NCI-H460 (cell line): ENCODE results near the gene EPS15. TPM values are rescaled to one million over a fixed set of nuclear protein-coding genes. Genes with fewer than 3 reads are reported as not detected.
"Not testable (repeated sequence)": the region's sequence is repeated elsewhere in the genome, so short reads cannot be mapped to it uniquely, and the experiment has no call there.

Experiments used
- DNase-seq: peaks from one replicate; pipeline ENCODE4 v3.0.0-alpha.2; 2016; ENCODE audit warnings: low read depth; ENCODE audit errors: extremely low read depth
- total RNA-seq: library from RNA; depleted of rRNA; stranded (reverse); fragments of >200 nt; shearing (Covaris generic); gene quantifications from 2 replicates; pipeline ENCODE4 v1.2.3, GENCODE V29; 2014

The EPS15 gene
- total RNA-seq, 1 experiment from 2014 or later = 21.3 TPM

- not testable (repeated sequence) for DNase-seq
These were observed 194.1 kb downstream of the EPS15 start for GRCh38 chr1:51325011-51325385.

- no peak for DNase-seq
These were observed 194.6 kb downstream of the EPS15 start for GRCh38 chr1:51324251-51325010.

DNA sequence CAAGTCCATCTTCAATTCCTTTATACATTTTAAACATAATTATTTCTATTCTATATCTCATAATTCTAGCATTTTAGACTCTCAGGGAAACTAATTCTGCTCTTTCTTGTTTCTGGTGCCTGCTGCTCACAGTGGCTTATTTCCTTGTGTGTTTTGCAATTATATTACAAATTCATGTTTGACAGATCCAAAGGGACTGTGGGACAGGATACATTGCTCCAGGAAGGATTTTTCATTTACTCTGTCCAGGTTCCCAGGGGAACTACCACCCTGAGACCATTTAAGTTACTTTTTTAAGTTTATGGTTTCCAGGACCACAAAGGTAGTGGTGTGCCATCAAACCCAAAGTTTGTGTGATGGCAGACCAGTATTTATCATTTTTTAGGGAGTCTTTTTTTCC is 195.3 kb downstream of the EPS15 start:
- no peak for DNase-seq

DNA sequence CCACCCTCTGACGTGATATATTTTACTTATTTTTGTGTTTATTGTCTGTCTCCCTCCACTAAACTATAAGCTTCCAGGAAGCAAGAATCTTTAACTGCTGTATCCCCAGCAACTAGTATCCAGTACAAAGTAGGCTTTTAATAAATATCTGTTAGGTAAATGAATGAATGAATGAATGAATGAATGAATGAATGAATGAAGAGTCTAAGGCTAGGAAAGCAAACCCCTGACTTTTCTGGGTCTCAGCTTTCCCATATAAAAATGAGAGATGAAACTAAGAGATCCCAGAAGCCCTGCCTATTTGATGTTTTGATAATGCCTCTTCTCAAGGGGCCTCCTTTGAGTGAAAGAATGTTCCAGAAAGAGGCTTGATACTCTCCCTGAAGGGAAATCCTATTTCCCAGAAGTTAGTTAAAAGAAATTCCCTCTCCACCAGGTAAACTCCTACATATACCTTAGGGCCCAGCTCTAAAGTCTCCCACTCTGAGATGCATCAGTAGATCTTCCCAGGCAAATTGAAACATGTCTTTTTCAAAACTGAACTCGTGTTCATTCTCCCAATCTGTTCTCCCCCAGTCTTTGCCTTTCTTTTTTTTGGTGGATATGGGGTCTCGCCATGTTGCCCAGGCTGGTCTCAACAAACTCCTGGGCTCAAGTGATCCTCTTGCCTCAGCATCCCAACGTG is 196.5 kb downstream of the EPS15 start:
- no peak for DNase-seq

DNA sequence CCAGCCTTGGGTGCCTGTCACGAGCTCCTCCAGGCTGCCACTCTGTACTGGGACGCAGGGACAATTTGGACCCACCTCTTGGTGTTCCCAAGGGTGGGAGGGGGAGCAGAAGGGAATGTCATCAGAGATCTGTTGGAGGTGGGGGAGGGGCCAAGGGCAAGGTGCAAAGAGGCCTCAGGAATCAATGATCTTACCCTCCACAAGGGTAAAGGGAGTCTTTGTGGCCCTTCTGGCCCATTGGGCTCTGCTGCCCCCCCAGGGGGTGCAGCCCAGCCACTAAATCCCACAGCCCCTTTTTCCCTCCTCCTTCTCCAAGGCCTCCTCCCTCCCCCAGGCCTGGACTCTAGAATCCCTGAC is 197.2 kb downstream of the EPS15 start:
- DNase-seq = no peak

DNA sequence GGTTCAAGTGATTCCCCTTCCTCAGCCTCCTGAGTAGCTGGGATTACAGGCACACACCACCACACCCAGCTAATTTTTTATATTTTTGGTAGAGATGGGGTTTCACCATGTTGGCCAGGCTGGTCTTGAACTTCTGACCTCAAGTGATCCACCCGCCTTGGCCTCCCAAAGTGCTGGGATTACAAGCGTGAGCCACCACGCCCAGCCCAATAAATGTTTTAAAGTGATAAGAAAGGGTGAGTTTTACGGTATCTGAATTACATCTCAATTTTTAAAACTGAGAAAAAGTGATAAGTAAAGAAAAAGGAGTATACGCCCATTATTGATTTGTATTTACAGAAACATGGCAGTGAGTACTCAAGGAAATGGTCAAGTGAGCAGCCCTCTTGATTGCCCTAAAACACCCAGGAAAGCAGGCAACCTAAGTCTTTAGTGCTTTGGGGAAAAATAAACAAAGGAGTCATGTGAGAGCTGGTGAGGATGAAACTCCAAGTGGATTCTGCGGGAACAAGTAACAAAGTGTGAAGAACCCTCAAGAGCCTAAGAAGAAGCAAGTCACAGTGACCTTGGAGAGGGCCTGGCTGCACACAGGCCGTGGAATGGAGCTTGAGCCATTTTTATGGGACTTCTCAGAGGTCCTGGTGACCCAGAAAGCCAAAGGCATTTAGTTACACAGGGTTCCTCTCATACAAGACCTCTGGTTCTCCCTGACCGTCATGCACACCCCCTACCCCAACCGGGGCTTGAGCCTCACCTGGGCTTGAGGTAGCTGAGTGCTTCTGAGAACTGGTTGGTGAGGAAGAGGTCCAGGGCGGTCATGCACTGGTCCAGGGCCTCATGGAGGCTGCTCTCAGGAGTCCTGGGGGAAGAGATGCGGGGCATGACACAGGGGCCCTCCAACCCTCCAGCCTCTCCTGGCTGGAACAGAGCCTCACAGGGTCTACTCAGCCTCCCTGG is 197.8 kb downstream of the EPS15 start:
- DNase-seq = no peak

DNA sequence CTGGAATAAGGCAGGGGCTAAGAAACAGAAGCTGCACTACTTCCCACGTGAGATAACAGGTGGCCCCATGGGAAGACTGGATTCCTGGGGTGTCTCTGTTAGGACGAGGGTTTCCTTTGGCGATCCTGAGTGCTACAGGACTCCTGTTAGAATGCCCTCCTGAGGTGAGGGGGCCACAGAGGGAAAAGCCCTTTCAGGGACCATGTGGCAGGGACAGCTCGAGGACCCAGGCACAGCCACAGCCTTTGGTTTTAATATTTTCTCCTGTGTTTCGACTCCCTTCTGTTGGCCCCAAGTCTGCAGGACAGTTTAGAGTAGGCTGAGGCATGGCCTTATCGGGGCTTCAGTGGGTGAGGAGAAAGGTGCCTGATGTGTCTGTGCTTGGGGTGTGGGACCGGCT is 201.3 kb downstream of the EPS15 start:
- DNase-seq = no peak

DNA sequence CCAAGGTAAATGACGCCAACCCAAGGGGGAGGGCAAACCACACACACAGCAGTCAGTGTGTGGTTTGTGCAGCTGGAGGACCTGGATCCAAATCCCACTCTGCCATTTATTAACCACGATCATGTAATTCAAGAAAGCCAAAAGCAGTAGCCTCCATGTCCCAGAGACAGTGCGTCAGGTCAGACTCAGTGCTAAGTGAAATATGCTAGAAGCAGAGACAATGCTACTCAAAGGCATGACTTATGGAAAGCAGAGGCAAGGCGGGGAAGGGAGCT is 202.3 kb downstream of the EPS15 start:
- DNase-seq = no peak

DNA sequence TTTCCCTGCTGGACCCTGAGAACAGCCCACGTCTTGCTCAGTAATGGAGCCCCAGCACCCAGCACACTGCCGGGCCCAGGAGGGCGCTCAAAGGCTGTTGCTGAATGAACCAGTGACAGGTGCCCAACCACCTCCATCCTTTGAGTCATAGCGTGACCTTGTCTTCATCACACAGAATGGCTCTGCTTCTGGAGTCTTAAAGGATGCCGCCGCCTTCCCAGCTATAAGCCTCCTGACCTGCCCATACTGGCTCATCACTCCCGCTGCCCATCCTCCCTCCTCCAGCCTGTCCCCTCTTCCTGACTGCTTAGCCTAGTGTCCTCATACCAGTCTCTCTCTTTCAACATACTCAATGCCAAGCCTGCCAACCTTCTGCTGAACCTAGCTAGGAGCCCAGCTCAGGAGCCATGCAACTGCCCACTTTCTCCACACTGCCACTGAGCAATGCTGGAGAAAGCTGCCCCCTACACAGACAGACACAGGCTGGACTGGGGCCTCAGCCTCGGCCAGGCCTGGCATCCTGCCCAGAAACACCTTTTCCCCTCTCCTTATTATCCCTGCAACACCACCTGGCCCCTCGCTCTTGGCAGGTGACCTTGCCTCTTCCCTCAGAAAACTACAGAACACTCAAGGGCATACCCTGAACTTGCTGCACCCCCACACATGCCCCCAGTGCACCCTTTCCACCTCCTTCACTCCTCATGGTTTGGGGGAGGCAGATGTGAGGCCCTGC is 202.8 kb downstream of the EPS15 start:
- DNase-seq = no peak

- no peak for DNase-seq
These were observed 204.1 kb downstream of the EPS15 start for GRCh38 chr1:51314974-51315373.

- no peak for DNase-seq
These were observed 204.9 kb downstream of the EPS15 start for GRCh38 chr1:51313961-51314777.

GRCh38 chr1:51313268-51313852 is 205.7 kb downstream of the EPS15 start:
- no peak for DNase-seq

- no peak for DNase-seq
These were observed 206.3 kb downstream of the EPS15 start for GRCh38 chr1:51312718-51313117.

- no peak for DNase-seq
These were observed 207.2 kb downstream of the EPS15 start for GRCh38 chr1:51311826-51312225.

GRCh38 chr1:51310871-51311613 is 208.0 kb downstream of the EPS15 start:
- no peak for DNase-seq

- no peak for DNase-seq
These were observed 209.8 kb downstream of the EPS15 start for GRCh38 chr1:51309291-51309690.

DNA sequence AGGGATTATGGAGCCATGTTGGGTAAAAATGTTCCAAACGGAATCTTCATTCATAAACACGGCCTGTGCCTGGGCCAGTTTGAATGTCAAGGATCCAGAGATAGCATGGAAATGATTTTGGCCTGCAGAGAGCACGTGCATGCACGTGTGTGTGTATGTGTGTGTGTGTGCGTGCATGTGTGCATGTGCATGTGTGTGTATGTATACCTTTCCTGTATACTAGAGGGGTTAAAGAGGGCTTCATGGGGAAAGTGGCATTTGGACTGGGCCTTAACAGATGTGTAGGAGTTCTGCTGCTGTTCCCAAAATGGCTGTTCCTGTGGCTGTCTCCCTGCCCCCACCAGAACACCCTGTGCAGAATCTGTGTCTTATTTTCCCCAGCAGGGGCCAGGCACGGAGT is 210.4 kb downstream of the EPS15 start:
- DNase-seq = no peak

GRCh38 chr1:51306950-51307349 is 212.1 kb downstream of the EPS15 start:
- no peak for DNase-seq

- DNase-seq = no peak
These were observed 213.7 kb downstream of the EPS15 start for GRCh38 chr1:51305371-51305823.
